Hepatic stellate cell (primary cell): ENCODE measurements around the gene CACNA2D4.
A peak's percentile ranks its signal among the peaks of the same experiment; 100 is the strongest.

Experiments
- DNase-seq: peaks from one replicate; pipeline ENCODE4 v3.0.0; 2011; ENCODE audit warnings: low spot score

CACNA2D4 gene

DNA sequence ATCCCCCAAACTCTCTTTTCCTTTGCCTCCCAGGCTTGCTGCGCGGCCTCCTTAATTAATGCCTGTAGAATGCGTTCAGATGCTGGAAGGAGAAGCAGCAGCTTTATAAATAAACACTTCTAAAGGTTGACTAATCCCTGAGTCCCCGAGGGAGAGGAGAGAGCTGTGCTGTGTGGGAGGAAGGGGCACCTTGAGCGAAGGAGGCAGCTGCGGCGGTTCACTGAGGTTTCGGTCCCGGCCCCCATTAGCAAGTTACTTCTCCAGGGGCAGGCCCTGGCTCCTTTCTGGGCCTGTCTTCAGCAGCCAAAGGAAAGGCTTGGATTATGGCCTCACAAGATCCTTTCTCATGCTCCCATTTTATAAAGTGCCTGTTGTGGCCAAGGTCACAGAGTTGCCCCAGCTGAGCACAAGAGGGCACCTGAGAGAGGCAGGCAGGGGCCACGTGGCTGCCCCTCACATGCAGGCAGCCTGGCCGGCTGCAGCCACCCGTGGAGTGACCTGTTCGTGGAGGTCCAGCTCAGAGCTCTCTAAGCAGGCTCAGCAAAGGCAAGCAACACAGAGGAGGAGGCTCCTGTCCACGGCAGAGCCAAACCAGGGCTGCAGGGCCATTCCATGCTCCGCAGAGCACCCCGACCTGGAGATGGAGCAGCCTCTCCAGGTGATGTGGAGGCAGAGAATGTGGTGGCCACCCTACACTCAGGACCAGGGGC is 15.0 kb upstream of the CACNA2D4 start:
- DNase-seq = peak; percentile 71

DNA sequence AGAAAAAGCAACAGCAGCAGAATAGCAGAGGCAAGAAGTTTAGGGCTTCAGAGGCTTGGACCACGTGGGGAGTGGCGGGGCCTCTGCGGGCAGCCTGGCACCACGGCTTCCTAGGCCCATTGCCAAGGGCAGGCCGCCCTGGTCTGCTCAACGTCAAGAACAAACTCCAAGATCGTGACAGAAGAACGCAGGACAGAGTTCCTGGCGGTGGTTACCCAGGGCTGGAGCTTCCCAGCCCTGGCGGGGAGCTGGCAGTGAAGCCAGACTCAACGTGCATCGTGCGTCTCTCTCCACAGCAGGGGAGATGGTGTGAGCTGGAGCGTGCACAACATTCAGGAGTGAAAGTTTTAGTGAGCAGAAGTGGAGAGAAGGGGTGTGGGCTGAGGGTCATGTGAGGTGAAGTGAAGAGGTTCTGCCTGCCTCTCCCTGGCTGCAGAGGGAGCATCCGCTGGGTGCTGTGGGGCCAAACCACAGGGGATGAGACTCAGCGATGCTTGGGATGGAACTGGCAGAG is 13.9 kb upstream of the CACNA2D4 start:
- peak; percentile 56 for DNase-seq

- DNase-seq = no peak
These were observed 13.2 kb upstream of the CACNA2D4 start for GRCh38 chr12:1931642-1932041.

DNA sequence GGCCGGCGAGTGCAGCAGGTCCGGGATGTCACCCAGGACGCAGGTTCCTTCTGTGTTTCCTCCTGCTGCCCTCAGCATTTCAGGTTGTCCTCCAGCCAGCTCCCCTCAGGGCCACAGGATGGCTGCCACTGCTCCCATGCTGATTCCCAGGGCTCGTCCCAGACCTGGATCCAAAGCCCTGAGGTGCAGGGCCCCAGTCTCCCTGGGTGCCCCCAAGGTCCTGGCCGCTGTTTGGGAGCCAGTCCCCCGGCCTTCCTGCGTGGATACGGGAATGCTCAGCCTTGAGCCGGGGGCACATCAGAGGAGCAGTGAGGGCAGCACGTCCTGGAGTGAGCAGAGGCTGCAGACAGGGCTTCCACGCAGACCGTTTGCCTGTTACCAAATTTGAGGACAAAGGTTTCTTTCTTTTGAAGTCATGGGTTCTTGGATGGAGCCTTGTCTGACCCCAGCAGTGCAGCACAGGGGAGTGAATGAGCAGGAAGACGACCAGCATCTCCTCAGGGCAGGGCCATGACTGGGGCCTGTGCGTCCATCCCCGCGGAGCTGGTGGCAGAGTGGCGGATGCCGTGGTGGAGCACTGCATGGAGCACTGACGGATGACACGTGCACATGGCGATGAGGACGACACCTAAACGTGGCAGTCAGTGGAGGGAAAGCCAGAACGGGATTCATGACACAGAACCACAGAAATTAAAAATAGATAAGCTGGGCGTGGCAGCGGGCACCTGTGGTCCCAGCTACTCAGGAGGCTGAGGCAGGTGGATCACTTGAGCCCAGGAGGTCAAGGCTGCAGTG is 12.5 kb upstream of the CACNA2D4 start:
- DNase-seq = no peak

DNA sequence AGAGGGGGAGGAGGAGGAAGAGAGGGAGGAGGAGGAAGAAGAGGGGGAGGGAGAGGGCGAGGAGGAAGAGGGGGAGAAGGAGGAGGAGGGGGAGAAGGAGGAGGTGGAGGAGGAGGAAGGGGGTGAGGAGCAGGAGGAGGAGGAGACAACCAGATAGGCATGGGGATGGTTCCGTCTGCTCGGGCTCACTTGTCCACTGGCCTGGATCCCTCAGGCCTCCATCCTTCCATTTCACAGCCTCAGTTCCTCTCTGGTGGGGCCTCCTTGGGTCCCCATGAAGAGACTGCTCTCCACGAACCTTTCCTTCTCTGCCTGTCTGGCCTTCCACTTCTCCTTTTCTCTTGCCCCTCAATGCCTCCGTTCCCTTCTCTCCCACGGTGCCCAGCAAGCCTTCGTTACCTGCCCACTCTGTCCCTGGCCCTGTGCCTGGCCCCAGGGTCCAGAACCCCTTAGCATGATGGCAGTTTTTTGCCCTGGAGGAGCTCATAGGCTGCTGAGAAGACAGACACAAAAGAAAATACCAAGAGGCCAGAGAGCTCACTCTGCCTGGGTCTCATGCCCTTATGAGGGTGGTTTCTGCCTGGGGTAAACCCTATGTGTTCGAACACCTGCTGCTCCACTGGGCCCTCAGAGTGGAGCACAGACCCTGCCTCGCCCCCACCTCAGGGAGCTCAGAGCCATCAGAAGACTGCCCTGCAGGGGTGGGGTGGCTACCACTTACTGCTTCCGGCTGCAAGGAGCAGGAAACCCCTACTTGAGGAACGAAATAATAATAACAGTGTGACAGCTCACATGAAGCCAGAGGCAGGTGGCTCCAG is 11.7 kb upstream of the CACNA2D4 start:
- DNase-seq = no peak

DNA sequence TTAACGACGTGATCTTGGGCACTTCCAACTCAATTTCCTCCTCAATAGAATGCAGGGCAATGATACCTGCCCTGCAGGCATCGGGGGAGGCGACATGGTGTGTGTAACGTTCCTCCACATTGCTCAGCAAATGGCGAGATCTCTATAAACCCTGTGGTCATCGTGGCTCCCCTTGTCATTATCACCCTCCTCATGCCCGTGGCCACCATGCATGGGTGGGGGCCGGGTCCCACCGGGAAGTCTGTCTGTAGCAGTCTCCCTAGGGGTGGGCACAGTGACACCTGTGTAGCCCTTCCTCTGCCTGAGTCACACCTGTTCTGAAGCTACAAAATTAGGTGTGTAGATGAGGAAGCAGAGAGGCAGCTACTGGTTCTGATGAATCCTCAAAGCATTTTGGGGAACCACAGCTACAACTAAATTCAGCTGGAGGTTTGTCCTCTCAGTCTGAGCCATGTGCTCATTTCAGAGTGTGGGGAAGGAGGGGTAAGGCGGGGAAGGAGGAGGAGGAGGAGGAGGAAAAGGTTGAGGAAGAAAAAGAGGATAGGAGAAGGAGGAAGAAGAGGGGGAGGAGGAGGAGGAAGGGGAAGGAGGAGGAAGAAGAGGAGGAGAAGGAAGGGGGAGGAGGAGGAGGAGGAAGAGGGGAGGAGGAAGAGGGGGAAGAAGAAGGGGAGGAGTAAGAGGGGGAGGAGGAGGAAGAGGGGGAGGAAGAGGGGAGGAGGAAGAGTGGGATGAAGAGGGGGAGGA is 11.0 kb upstream of the CACNA2D4 start:
- no peak for DNase-seq

GRCh38 chr12:1928439-1929121 is 10.1 kb upstream of the CACNA2D4 start:
- no peak for DNase-seq

DNA sequence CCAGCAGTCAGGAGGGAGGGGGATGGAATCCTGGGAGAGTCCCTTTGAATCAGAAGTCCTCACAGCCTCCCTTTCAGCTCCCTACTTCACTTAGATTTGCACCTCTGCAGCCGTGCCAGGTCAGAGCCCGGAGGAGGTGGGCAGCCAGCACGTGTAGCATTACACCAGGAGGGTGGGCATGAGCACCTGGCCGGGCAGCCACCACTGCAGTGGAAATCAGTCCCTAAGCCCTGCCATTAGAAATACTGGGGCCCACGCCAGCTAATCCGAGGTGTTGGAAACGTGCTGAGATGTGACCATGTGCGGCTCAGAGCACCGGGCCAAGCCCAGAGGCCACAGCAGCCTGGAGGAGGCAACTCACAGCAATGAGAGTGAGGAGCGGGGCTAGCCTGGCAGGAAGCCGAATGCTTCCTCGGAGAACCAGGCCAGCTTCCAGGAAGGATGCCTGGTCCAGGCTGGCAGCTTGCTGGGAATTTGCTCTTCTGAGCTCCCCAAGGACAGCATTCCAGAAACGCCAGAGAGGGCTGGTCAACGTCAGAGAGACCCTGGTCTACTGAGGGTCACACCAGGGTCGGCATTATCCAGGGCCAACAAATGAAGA is 9.4 kb upstream of the CACNA2D4 start:
- DNase-seq = peak; percentile 69

- DNase-seq = no peak
These were observed 8.7 kb upstream of the CACNA2D4 start for GRCh38 chr12:1927051-1927680.

DNA sequence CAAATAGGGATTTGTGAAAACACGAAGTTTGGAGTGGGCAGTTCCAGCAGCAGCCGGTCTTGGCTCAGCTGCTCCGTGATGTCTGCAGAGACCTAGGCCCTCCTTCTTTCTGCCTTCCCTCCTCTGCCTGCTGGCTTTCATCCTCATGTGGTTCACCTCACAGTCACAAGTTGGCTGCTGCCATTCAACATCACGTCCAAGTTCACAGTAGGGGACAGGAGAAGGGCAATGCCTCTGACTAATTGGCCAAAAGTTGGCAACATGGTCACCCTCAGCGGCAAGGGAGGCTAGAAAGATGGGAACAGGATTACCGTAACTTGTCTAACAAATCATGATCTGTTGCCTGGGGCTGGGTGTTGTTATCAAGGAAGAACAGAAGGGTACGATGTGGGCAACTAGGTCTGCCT is 7.8 kb upstream of the CACNA2D4 start:
- no peak for DNase-seq

DNA sequence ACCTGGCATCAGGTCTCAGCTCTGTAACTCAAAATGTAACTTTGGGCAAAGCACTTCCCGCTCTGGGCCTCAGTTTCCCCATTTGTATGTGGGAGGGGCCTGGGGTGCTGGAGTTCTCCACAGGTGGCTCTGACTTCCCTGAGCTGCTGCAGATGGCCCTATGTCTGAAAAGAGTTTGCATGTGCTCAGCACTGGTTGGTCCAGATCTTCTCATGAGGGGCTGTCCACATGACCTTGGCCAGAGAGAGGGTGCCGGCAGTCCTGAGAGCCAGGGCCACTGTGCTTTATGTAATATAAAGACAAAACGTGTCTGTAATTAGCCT is 7.2 kb upstream of the CACNA2D4 start:
- no peak for DNase-seq

DNA sequence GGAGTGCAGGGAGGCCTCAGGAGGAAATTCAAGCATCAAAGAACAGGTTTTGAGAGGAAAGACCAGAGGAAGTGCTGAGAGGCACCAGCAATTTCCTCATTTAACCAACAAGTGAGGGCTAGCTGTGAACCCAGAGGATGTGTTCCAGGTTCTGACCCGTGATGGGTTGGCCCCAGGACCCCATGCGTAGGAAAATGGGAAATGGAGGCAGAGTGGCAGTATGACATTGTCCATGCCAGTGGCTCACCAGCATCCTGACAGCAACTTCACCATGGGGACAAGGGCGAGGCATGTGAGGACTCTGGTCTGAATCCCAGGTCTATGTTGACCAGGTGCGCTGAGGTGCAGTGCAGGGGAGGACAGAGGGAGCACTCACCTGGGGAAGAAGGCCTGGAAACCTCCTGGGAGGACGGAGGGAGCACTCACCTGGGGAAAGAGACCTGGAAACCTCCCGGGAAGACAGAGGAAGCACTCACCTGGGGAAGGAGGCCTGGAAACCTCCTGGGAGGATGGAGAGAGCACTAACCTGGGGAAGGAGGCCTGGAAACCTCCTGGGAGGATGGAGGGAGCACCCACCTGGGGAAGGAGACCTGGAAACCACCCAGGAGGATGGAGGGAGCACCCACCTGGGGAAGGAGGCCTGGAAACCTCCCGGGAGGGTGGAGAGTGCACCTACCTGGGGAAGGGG is 6.7 kb upstream of the CACNA2D4 start:
- DNase-seq = no peak

- peak; percentile 2 for DNase-seq
These were observed 4.5 kb upstream of the CACNA2D4 start for GRCh38 chr12:1922985-1923384.

DNA sequence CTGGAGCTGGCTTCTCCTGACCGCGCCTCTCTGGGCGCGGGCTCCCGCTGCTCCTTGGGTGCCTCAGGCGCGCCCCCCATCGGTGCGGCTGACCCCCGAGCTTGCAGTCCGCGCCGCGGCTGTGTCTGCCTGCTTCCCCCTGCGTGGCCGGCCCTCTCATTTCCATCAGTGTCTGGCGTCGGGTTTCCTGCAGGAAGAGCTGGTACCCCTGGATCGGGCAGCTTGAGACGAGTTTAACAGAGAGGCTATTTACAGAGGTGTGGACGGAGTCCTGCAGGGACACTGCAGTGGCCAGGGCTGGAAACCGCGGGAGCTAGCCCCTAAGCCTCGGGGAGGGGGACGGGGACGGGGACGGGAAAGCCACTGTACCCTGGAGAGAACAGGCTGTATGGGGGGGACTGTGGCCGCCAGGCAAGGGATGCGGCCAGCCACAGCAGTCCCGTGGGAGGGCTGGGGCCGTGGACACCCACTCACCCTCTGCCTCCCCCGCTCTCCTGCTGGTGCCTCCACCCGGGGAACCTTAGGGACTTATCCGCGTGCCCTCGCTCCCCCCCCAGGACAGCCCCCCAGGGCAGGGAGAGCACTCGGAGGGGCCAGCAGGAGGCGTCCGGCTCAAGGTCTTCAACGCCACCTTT is 3.7 kb upstream of the CACNA2D4 start:
- peak; percentile 1 for DNase-seq

DNA sequence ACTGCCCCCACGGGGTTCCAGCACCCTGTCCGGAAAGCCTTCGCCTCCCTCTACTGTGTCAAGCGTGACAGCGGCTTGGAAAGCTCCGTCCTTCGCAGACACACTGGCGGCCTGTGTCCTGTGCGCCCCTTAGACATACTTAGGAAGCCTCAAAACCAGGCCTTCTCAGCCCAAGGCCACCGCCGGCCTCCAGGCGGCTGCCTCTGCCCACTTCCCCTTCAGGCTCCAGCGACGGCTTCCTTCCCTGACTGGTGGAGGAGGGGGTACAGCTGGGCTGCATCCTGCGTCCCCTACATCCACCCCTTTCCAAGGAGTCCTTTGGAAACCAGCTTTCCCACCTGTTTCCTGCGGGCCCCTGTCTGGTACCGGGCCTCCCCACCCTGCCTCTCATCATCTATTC is 2.5 kb upstream of the CACNA2D4 start:
- DNase-seq = peak; percentile 2

GRCh38 chr12:1920436-1920835 is 2.0 kb upstream of the CACNA2D4 start:
- DNase-seq = peak; percentile 0

DNA sequence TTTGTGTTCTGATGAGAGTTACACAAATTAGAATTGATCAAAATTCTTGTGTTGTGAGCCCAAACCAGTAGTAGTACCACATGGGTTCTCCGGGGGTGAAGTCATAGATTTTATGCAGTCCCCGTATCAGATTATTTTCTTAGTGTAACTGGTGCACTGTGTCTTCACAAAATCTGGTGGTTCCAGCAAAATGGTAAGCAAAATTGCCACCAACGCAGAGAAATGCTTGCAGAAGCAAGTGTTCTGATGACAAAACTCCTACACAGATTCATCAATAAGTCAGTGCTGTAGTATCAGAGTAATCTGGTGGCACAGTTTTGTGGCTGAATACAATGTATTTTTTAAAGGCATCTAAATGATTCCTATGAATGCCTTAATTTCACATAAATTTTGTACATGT is 1.3 kb upstream of the CACNA2D4 start:
- no peak for DNase-seq

GRCh38 chr12:1919284-1919683 is 832 bp upstream of the CACNA2D4 start:
- peak; percentile 1 for DNase-seq

DNA sequence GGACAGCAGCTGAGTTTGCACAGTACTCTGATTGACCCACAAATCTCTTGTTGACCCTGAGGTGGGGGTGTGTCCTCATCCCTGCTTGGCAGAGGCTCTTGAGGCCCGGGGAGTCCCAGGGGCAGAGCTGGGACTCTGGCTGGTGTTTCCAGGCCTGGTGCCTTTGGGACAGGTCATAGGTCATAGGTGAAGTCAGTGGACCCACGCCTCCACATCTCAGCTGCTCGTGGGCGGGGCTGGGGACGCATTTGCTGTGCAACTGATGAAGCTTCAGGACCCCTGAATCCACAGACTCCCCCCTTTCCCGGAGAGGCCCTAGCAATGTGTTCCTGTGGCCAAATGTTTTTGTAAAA is 408 bp upstream of the CACNA2D4 start:
- peak; percentile 5 for DNase-seq
